ENCODE data around the gene RNF169.

DNA sequence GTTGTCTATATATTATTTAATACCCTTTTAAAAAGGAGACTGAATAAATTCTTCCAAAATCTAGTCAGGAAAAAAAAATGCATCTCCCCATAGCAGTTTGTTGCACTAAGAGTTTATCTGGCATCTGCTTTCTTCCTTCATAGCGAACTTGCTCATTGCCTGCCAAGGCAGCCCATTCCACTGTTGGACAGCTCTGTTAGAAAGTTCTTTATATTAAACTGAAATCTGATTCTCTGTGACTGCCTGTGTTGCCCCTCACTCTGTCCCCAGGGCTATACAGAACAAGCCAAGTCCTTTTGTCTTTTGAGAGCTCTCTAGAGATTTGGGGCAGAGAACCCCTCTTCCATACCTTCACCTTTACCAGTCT, 14.1 kb upstream of the RNF169 start:
- TF ChIP-seq, protein P1, sequence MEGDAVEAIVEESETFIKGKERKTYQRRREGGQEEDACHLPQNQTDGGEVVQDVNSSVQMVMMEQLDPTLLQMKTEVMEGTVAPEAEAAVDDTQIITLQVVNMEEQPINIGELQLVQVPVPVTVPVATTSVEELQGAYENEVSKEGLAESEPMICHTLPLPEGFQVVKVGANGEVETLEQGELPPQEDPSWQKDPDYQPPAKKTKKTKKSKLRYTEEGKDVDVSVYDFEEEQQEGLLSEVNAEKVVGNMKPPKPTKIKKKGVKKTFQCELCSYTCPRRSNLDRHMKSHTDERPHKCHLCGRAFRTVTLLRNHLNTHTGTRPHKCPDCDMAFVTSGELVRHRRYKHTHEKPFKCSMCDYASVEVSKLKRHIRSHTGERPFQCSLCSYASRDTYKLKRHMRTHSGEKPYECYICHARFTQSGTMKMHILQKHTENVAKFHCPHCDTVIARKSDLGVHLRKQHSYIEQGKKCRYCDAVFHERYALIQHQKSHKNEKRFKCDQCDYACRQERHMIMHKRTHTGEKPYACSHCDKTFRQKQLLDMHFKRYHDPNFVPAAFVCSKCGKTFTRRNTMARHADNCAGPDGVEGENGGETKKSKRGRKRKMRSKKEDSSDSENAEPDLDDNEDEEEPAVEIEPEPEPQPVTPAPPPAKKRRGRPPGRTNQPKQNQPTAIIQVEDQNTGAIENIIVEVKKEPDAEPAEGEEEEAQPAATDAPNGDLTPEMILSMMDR (IDR thresholded peaks at IDR 0.05) = no peak
- no peak for TF ChIP-seq POLR2AphosphoS5 (IDR thresholded peaks at IDR 0.05)
- TF ChIP-seq POLR2A (IDR thresholded peaks at IDR 0.05) = no peak
